CD4-positive, alpha-beta T cell treated with Interleukin-4 for 4 hours (primary cell): ENCODE measurements around the gene STIM1.
"Not testable (repeated sequence)": the region's sequence is repeated elsewhere in the genome, so short reads cannot be mapped to it uniquely, and the experiment has no call there.

Experiments used
- DNase-seq: peaks from one replicate; pipeline ENCODE4 v3.0.0-alpha.2; 2020

STIM1 gene

DNA sequence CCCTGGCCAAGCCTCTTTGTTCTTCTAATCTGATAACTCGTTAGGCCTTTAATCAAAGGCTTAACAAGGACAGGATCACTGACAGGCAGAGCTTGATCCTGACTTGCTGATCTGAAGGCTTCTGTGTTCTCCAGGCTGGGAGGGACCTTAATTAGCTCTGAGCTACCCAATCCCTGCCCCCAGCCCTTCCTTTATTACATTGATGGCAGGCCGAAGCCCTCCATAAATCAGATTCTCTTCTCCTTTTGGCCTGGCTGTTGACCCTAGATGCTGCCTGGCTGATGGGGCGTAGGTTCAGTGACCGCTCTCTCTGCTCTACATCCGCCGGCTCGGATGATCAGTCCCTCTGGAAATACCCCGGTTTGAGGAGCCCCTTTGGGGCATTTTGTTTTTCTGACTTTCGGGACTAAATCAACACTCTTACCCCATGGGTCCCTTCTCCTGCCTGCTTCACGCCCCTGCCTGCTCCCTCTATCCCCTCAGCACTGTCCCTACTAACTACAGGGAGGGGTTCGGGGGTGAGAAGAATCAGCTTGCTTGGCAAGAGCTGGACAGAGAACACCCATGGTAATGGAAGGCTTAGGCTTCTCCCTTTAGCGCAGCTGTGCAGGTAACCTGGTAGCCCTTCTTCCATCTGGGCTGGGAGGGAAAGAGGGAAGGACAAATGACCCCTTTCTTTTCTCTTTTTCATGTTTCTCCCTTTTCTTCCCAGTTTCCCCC lies 229.1 kb downstream of the STIM1 start:
- no peak for DNase-seq

DNA sequence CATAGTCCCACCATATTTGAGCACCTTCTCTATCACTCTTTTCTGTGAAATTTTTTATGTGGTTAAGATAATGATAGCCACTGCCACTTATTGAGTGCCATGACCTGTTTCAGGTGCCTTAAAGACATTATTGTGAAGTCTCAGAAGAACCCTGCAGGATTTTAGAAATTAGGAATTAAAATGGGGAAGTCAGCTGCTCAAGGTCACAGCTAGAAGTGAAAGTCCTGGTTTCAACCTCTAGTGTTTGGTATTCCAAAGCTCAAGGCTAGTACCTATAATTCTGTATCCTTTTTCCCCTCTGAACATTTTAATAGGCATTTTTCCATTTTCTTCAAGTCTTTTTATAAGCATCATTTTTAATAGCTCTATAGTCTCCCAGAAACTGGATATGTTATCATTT lies 230.1 kb downstream of the STIM1 start:
- DNase-seq: no peak

DNA sequence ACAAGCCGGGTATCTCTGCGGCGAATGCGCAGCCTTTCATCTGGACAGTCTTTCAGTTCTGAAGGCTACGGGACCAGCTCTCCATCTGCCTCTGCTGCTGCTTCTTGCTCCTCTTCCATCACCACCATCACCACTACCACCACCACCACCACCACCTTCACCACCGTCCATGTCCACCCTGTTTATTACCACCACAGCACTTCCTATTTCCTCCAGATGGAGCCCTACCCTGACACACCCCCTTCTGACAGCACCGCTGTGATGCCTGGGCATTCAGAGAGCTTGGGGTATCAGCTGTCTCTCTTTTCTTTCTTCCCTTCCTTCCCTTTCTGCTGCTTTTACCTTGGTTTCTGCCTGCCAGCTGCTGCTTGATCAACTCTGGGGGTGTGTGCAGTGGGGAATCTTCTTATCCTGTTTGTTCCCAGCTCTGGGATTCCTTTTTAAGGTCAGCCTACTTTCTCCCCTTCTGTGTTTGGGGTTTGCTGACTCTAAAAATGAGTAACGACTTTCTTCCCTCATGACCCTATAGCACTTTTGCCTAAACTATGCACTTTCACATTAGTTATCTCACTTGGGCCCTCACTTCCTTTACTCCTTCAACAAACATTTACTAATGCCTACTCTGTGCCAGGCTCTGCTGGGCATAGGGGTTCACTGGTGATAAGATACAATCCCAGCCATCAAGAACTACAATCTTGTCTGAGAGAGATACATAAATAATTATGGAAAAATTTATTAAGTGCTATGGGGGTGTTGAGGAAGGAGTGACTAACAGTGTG lies 231.3 kb downstream of the STIM1 start:
- DNase-seq: no peak

DNA sequence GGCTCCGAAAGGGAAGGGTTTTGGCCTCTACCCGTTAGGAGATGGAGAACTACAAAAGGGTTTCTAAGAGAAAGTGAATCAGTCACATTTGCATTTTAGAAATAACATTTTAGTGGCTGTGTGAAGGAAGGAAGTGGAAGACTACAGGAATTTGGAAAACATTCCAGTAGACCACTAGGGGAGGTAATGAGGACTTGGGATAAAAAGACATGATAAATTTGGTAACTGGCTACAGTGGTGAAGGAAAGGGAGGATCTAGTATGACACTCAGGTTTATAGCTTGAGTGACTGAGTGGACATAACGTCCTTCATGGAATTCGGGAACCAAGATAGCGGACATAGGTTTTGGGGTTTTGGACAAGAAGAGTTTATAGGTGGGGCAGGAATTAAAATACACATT lies 232.1 kb downstream of the STIM1 start:
- no peak for DNase-seq

DNA sequence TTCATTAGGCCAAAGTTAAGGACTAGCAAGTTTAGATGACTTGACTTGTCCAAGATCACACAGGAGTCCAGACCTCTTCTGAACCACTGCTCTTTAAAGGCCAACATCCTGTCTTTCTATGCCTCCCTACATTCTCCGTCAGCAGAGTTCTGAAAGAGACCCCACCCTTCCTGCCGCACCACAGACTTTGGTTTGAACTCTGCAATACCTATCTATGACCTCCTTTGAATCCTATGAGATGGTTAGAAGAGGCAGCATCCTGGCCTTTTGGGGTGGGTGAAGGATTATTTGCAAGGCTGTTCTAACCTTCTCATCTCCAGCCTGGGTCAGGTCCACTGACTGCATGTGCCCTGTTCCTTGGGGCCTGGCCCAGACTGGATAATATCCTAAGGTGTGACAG lies 234.8 kb downstream of the STIM1 start:
- DNase-seq: peak; percentile 69

DNA sequence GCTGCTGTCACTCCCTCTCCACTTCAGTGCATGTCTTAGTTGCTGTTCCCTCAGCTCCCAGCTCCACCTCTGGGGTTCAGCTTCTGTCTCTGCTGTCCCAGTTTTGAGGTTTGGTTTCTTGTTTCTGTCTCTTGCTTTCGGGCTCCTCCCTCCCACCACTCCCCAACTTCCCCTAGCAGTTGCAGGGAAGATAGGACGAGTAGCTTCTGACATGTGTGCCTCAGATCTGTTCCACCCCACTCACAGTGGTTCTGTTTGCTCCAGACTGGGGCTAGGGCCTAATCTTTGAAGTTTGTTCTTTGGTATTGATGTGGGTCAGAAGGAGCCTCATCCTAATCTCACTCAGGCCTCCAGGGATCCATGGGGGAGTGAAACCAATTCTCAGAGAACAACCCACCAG lies 236.6 kb downstream of the STIM1 start:
- peak; percentile 38 for DNase-seq

DNA sequence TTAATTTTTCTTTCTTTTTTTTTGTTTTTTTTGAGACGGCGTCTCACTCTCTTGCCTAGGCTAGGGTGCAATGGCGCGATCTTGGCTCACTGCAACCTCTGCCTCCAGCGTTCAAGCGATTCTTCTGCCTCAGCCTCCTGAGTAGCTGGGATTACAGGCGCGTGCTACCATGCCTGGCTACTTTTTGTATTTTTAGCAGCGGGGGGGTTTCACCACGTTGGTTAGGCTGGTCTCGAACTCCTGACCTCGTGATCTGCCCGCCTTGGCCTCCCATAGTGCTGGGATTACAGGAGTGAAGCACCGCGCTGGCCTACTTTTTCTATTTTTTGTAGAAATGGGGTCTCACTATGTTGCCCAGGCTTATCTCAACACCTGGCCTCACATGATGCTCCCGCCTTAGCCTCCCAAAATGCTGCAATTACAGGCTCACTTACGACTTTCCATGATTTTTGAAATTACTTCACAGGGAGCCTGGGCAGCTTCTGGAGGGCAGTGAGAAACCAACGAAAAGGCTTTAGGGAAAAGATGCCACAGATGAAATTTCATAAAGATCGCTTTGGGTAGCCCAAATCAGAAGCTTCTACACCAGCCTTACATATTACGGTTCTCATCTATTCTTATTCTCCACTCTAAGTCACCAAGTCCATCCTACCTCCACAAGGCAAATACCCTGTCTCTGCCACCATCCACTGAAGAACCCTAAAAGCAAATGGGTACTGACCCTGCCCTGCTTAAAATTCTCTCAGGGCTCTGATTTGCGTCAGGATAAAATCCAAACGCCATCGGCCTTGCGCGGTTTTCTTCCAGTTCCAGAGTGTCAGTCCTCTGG lies 238.3 kb downstream of the STIM1 start:
- DNase-seq: no peak

DNA sequence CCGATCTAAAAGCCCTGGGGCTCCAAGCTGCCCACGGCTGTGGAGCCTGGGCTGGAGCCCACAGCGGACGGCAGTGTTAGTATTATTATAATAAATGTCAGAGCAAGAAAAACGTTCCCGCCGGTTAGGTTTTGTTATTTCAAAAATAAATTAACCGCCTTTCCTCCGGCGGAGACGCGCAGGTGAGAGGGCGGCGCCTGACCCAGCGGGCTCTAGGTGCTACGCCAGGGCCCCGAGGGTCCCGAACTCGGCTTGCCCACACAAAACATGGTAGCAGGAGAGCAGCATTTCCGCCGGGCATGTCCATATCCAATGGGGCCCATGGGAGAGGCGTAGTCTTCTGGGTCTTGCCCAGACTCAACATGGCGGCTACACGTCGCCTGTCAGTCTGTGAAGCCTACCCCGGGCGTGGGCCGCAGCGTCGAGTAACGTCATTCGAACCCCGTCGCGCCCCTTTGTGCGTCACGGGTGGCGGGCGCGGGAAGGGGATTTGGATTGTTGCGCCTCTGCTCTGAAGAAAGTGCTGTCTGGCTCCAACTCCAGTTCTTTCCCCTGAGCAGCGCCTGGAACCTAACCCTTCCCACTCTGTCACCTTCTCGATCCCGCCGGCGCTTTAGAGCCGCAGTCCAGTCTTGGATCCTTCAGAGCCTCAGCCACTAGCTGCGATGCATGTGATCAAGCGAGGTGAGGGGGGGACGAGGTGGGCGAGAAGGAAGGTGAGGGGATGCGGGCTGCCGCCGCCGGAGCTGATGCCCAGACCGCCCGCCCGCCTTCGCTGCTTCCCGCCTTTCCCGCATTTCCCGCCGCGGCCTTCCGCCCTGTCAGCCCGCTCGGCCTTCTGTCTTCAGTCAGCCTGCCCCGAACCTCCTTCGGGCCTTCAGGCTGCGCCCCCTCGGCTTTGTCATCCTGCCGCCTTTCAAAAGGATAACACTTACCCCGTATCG lies 239.2 kb downstream of the STIM1 start, which contains the start of gene RRM1:
Gene RRM1, plus strand, starts transcription at position 452 of the 944 bp plus-strand sequence. Its CDS starts 214 bp downstream, at position 666.
- DNase-seq: peak; percentile 95

DNA sequence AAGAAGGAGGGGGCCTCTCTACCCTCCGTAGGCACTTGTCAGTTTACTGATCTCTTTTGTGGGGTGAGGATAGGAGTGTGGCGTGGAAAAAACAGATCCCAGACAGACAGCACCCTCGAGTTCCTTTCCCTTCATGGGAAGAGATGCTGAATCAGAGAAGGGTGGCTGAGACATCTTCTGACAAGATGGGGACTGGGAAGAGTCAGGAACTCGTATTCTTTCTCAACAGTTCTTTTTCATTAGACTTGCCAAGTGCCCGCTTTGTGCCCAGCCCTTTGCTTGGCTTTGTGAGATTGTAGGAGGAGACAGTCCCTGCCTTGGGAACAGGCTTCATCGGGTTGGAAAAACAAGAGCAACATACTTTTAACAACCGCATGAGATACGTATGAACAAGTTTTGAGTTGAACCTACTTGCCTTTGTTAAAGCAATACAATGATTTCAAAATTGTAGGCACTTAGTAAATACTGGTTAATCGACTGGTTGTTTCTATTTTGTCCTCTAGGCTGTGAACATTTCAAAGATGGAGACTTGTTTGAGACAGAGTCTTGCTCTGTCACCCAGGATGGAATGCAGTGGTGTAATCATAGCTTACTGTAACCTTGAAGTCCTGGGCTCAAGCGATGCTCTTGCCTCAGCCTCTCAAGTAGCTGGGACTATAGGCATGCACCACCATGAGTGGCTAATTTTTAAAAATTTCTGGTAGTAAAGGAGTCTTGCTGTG lies 240.2 kb downstream of the STIM1 start:
- DNase-seq: no peak

DNA sequence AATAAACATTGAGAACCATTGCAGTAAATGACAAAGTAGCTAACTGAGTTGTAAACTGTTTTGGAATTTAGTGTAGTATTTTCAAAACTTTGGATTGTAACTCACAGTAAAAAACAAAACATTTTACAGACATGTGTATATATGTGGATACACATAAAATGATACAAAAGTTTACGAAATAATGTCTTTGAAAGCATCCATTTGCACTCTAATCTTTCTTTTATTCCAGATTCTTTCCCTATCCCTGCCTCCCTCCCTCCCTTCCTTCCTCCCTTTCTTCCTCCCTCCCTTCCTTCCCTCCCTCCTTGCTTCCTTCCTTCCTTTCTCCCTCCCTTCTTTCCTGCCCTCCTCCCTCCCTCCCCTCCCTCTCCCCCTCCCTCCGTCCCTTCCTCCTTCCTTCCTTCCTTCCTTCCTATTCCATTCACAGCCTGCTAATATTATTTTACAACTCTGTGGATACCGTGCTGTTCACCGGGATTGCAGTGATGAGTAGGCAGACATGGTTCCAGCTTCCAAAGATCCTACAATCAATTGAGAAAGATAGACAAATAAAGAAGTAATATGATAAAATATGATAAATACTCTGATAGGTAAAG lies 242.7 kb downstream of the STIM1 start:
- no peak for DNase-seq

DNA sequence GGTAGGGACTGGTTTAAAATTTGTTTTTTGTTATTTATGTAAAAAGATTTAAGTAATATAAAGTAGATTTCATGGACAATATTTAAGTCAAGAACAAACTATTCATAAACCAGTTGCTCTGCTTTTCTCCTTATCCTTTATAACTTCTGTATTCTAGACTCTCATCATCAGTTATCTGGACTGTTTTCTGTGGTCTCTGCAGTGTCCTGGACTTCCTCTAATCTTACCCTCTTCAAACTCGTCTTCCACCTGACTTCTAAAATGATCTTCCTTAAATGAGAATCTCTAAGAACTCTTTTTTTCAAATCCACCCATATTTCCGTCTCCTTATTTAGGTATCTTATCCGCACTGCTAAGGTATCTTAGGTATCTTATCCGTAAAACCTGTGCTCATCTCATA lies 247.2 kb downstream of the STIM1 start:
- no peak for DNase-seq

DNA sequence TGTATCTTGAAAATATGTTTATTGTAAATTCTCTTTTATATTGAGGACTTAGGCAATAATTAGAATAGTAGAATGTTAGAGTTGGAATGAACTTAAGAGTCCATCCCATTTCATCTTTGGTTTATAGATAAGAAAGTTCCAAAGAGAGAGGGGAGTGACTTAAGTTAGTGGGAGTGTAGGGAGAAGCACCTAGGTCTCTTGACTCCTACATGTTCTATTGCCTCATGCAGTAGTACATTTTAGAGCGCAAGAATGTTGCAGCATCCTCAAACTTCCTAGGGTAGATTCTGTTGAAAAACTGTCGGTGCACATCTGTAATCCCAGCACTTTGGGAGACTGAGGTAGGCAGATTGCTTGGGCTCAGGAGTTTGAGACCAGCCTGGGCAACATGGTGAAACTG lies 247.8 kb downstream of the STIM1 start:
- DNase-seq: no peak

DNA sequence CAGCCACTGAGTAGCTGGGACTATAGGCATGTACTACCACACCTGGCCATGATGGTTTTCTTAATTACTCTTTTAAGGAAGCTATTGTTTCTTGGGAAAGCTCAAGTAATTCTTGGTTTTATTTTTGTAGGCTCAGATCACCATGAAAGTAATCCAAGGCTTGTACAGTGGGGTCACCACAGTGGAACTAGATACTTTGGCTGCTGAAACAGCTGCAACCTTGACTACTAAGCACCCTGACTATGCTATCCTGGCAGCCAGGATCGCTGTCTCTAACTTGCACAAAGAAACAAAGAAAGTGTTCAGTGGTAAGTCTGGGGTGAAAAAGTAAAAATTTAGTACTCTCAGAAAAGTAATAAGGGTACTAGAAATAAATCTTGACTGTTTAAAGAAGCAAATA lies 250.5 kb downstream of the STIM1 start:
- DNase-seq: no peak

DNA sequence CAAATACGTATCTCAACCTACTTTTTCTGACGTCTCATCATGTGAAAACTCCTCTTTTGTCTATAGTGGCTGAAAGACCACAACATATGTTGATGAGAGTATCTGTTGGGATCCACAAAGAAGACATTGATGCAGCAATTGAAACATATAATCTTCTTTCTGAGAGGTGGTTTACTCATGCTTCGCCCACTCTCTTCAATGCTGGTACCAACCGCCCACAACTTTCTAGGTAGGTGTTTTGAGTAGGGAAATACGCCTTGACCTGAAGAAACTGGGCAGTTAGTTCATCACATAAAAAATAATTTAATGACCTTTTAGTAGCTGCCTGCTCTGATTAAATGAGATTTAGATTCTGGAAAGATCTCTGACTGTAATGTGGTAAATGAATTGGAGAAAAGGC lies 256.4 kb downstream of the STIM1 start:
- DNase-seq: no peak

DNA sequence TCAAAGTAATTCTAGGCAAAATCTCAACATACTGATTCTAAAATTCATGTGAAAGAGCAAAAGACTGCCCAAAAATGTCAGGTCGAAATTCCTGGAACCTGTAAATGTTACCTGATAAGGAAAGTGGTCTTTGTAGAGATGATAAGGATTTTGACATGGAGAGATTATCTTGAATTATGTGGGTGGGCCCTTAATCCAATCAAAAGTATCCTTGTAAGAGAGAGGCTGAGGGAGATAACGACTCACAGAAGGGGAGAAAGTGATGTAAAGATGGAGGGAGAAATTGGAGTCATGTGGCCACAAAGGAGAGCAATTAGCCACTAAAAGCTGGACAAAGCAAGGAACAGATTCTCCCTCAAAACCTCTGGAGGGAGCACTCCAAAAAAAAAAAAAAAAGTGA lies 259.7 kb downstream of the STIM1 start:
- DNase-seq: no peak

DNA sequence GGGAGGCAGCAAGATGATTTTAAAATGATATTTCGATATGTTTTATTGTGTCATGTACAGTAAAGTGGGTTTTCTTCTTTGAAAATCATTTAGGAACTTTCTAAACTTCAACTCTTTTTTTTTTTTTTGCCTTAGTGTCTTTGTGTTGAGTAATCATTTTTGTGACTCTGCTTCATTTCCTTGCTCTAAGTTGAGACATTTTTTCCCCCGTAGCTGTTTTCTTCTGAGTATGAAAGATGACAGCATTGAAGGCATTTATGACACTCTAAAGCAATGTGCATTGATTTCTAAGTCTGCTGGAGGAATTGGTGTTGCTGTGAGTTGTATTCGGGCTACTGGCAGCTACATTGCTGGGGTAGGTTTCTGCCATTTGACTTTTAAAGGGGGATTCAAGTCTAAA lies 262.6 kb downstream of the STIM1 start:
- DNase-seq: no peak

DNA sequence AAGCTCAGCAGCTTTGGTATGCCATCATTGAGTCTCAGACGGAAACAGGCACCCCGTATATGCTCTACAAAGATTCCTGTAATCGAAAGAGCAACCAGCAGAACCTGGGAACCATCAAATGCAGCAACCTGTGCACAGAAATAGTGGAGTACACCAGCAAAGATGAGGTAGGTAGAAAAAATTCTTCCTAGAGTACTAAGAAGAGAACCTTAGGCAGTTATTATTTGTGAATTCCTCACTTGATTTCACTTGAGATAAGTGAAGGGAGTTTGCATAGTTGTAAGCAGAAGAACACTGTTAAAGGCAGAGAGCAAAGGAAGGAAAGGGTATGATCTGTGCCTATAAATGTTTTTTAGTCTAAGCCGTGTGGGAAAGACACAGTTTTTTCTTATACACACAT lies 267.8 kb downstream of the STIM1 start:
- DNase-seq: no peak

DNA sequence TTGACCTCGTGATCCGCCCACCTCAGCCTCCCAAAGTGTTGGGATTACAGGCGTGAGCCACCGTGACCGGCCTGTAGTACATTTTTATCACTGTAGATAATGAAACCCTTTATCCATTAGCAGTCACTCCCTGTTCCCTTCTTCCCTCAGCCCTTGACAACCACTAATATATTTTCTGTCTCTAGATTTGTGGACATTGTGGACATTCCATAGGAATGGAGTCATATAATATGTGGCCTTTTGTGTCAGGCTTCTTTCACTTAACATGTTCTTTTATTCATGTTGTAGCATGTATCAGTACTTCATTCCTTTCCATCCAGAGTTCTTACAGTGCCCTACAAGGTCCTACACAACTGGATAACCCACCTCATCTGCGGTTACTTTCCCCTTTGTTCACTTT lies 269.7 kb downstream of the STIM1 start:
- no peak for DNase-seq

DNA sequence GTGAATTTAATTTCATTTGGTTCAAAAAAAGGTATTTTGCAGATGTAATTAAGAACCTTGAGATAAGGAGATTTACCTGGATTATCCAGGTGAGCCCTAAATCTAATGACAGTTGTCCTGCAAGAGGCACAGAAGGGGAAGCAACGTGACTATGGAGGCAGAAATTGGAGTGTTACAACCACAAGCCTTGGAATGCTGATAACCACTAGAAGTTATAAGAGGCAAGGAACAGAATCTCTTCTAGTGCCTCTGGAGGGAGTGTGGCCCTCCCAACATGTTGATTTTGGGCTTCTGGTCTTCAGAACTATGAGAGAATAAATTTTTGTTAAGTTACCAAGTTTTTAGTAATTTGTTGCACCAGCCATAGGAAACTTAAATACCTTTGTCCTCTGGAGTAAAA lies 271.9 kb downstream of the STIM1 start:
- DNase-seq: no peak

DNA sequence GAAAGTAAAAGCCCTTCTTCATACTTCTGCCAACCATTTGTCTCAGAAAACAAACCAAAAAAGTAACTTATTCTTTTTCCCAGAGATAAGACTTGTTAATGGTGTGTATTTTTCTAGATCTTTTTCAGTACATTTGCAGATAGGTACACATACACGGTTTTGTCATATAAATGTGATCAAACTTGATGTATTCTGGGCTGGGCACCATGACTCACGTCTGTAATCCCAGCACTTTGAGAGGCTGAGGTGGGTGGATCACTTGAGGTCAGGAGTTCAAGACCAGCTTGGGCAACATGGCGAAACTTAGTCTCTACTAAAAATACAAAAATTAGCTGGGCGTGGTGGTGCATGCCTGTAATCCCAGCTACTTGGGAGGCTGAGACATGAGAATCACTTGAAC lies 274.8 kb downstream of the STIM1 start:
- DNase-seq: not testable (repeated sequence)

DNA sequence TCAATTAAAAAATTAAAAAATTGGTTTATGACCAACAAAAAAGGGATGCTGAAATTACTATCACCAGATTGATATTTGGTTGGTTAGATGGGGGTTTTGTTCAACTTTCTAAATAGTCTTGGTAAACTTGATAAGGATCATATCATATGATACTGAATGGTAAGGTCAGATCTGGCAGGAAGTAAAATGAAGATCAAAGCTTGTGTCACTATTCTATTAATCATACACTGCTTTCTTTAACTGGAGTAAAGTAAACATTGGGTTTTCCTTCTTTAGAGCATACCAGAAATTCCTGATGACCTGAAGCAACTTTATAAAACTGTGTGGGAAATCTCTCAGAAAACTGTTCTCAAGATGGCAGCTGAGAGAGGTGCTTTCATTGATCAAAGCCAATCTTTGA lies 279.3 kb downstream of the STIM1 start:
- no peak for DNase-seq
